HG02943 (cell line): Measurements from ENCODE around the gene TMEM127.
A peak's percentile ranks its signal among the peaks of the same experiment; 100 is the strongest.
"Not testable (repeated sequence)": the region's sequence is repeated elsewhere in the genome, so short reads cannot be mapped to it uniquely, and the experiment has no call there.

Experiments
- ATAC-seq: cut with Tn5 transposase; IDR thresholded peaks from one replicate; pipeline ENCODE4 v1.9.1; 2021; ENCODE audit warnings: mild to moderate bottlenecking, low read depth, moderate library complexity; ENCODE audit not compliant: unreplicated experiment

TMEM127 gene

DNA sequence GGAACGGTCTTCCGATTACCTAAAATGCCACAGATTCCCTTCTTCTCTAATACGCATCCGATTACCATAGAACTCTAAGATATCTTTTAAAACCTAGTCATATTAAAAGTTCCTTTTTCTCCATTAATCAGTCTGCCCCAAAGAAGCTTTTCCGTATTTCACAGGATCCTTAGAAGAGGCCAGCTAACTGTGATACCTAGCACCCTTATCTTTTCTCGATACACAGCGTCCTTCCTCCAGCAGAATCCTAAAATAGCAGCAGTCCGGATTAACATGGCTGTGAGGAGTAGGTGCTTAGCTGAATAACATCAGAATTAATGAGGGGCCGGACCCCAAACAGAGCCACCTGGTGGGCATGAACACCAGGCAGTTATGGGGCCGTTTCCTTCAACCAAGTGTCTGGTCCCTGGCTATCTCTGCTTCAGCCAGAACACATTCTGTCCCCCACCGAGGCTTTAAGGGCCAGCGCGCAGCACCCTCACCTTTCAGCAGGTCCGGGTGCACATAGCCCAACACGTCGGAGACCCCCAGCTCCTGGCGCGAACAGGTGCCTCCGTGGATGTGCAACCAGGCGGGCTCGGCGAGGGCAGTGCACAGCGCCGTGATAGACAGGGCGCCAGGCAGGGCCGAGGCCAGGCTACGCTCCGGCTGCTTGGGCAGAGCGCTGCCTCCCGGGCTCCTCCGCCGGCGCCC is 995 bp downstream of the TMEM127 start:
- peak; percentile 5 for ATAC-seq

DNA sequence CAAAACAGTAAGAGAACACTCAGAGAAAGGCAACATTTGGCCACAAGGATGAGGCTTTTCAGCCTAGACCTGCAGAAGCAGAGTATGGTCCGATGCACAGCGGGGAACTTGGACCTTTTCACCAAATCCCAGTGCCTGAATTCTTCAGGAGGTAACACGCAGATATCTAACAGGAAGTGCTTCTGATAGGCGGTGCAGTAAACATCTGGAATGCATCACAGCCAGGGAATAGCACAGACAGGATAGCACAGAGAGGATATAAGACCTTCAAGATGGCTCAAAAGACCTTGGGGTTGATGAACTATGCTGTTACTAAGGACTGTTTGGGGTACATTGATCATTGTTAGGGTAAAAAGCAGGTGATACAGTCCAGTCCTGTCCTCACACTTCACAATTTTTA is 1.7 kb downstream of the TMEM127 start:
- no peak for ATAC-seq

DNA sequence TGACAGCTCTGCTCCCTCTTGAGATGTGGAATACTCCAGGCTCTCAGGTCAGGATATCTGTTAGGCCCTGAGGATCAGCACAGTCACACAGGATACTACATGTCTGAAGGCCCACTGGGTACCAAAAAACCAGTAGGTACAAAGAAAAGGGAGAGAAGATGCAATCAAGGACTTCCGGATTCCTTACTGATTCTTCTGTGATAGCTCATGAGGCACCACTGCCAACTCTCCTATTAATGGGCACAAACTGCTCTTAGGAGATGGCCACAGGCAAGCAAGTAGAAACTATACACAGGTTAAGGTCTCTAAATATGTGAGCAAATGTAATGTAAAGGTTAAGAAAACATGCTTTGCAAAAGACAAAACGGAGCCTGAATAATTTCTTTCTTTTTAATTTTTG is 3.5 kb downstream of the TMEM127 start:
- ATAC-seq = no peak

DNA sequence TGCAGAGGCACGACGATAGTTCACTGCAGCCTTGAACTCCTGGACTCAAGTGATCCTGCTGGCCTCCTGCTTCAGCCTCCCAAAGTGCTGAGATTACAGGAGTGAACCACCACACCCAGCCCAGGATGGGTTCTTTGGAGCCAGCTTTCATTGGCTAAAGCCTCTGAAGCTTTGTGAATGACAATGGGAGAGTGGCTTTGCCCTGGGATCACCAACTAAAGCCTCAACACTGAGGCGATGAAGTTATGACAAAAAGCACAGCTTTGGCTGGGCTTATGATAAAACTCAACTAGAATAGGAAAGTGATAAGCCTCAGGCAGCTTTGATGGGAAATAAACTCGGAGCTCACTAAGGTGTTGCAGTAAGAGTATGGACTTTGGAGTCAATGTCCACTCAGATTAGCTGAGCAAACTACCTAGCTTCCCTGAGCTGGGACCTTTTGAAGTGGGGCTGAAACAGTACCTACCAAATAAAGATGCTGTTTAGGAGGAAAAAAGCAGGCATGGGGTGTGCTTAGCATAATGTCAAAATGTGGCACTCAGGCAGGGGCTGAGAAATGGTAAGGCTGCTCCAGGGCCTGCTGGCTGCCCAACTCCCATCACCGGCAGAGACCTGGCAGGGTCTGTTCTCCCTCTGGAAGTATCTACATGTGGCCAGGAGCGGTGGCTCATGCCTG is 4.3 kb downstream of the TMEM127 start:
- no peak for ATAC-seq

DNA sequence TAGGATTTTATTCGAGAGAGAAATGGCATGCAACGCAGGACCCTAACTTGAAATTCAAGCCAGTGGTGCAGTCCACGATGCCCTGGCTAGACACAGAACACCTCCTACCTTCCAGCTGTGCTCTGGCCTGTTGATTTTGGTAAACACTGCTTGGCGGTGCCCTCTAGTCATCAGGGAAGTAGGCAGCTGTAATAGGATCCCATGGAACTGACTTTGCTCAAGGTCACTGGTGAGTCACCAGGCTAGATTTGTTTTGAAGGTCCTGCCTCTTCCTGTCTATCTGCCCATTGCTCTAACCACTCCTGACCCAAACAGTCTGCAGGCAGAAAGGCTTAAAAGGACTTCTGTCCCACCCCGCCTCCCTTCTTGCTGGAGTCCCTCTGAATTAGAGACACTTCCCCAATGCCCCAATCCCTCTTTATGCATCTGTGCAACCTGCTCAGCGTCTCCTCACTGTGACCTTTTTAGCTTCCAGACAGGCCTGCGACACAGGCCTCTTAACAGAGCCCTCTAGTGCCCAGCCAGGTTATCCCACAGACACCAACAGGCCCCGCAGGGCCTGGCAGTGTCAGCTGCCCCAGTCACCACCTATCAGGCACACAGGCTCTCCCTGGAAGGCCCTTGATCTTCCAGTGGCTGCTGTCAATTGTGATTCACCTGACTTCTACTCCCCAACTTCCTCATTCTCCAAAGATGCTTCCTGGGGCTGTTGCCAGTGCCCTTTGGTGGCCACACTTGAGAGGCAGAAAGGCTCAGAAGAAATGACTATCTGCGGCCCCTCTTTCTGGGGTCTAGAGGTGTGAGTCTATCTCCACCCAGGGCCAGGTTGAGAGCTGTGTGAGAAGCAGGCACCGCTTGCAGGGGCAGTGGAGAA is 5.2 kb downstream of the TMEM127 start:
- no peak for ATAC-seq

DNA sequence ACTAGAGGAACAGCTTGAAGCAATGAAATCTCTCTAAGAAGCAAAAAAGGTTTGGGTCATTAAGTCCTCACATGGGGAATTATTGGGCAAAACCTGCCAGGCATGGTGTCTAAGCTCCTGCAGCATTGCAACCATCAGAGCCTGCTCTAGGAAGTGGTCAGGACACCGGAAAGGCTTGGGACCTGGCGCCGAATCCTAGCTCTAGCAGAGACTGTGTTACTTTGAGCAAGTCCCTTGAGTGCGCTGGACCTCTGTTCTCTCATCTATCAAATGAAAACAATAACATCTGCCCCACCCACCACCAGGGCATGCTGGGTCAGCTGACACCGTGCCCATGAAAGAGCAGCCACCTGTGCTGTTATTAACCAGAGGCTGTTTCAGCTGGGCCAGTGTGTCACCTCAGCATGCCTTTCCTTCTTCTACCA is 6.3 kb downstream of the TMEM127 start:
- no peak for ATAC-seq

DNA sequence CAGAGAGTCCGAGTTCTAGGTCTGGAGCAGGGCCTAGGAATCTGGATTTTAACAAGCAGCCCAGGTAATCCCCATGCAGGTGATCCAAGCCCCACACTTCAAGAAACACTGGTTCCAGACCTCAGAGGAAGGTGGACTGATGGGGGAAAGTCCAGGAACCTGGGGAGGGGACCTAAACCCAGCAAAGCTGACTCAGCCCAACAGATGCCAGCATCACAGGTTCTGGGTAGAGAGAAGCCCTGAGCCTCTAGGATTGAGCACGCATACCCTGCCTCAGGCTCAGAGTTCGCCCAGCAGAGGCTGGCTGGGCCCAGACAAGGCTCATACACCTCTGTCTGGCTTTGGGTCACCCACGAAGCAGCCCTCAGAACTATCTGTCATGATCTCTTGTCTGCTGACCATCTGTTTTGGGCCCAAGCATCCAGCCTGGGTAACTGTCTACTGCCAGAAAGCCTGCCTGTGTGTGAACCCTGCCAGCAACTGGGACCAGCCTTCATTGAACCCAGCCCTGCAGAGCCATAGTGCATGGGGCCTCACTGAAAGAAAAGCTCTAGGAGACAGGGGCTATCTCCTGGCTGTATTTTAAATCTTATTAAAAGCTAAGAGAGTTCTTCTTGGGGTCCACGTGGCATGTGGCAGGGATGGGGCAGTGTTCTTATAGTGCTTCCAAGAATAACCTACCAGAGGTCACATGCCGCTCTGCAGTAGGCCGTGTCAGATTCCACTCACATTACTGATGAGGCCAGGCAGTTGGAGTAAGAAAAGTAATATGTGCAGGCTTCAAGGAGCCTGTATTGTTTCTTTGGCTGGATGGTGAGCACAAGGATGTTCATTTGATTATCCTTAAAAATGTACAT is 7.4 kb downstream of the TMEM127 start:
- no peak for ATAC-seq

DNA sequence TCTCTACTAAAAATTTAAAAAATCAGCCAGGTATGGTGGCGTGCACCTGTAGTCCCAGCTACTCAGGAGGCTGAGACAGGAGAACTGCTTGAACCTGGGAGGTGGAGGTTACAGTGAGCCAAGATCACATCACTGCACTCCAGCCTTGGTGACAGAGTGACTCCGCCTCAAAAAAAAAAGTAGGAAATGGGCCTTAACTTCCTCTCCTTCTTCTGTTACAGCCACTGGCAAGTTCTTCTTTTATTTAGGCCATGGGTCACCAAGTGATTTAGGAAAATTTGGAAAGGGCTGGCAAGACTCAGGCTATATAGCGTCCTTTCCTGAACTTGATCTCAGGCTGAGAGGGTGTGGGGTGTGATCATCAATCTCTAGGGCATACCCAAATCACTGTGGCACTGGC is 8.1 kb downstream of the TMEM127 start:
- ATAC-seq = not testable (repeated sequence)

DNA sequence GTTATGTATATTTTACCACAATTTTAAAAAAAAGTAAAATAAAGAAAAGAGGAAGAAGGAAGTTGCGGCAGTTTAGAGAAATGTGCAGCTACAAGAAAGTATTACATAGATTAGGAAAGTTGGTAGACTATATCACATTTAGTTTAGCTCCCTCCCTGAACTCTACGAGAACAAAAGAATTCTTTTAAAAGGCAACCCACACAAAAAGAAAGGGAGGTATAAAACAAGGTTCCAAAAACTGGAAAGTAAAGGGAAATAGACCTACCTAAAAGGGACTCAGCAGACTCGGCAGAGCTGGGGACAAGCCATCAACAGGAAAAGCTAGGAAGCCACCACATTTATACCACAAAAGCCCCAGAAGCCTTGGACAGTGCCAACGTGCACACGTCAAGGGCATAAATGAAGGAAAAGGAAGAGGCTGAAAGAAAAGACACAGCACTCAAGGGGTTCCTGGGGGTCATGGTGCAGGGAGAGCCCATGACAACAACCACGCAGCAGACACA is 9.1 kb downstream of the TMEM127 start:
- ATAC-seq = no peak

DNA sequence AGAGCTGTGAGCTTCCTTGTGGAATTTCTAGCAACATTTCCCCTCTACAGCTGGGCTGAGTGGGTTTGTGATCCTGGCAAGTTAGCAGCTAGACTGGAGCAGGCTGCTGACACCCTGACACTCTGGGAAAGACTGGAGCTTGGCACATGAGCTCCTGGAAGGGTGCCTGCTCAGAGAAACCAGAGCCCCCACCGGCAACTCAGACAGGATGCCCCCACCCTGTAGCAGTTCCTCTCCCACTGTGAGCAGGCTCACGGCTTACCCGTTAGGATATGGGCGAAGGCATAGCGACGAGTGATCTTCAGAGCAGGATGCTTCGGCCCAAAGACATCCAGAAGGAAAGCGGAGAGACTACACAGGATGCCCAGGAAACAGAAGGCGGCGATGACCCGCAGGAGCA is 11.2 kb downstream of the TMEM127 start:
- ATAC-seq = no peak

DNA sequence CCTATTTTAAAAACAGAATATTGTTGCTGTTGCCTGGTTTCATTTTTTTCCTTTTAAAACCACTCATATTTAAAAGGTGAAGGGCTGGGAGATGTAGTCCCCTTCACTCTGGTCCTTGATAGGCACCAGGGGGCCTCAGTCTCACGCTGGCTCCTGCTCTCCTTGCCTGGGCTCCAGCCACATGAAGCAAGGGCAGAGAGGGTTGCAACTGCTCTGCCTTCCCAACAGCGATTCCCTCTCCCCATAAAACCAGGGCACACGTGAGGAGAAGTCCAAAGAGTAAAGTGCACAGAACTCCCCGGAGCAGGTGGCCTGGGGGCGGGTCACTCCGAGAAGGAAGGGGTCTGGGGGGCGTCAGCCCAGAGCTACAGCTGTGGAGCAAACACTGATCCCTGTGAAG is 12.8 kb downstream of the TMEM127 start:
- no peak for ATAC-seq

DNA sequence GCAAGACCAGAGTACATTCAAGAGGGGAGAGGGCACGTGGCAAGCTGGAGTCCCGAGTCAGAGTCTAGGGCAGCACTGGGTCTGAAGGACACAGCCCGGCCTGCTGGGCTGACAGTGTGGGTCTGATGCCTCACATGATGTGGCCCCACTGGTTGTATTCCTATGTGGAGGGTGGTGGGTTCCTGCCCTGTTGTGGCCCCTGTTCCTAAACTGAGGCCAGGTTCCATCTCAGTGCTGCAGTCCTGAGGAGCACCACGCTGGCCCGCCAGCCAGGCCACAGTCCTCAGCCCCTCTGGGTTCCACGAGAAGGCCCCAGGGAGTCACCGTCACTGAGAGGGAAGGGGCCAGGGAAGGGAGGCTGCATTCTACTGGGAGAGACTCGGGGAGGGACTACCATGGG is 13.3 kb downstream of the TMEM127 start:
- ATAC-seq = no peak

DNA sequence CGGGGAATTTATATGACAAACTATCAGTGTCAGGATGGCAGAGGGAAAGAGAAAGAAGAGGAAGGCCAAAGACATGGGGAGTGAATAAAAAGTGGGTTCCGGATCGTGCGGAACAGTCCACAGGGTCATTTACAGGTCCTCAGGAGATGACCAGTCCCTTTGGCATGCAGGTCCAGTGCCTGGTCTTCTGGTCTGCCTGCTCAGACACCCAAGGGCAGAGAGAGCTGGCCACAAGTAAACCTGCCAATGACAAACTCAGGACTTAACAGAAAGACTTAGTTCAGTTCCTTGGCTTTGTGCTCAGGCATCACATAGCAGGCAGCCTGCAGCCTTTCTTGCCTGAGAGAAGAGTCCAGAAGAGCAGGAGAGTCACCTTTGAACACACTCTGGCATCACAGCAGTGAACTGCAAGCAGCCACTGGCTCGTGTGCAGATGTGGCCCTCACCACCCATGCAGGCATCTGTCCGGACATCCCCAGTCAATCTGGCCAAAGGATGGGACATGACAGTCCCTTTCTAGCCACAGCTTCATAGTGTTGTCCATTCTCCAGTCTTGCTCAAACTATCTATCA is 14.0 kb downstream of the TMEM127 start:
- no peak for ATAC-seq

DNA sequence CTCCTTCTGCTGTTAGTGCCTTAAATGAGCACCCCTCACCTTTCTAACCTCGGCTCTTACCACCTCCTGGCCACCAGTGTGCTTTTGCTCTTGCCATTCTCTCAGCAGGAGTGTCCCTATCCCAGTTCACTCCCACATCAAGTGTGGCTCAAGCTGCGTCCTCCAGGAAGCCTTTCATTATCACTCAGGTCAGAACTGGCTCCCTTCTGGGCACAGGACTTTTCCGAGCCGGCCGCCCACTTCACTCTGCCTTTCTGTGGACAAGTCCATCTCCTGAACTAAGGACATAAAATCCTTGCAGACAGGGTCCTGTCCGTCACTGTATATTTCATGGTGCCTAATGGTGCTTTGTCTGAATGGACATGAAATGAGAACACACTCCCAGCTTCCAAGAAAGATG is 15.6 kb downstream of the TMEM127 start:
- no peak for ATAC-seq

DNA sequence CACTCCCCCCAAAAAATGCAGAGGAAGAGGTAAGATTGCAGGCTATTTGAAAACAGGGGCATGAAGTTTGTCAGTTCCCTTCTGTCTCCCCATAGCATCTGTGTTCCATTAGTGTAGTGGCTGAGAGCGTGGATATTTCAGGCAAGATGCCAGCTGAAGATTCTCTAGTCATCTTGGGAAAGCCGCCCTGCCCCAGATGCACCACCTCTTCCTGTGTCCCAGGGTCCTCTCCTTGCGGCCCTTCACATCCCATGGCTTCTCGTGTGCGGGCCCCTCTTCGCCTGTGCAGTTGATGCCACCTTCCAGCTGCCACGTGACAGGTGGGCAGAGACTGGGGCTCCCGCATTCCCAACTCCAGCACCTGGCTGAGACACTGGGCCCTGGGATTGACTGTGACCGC is 16.1 kb downstream of the TMEM127 start:
- no peak for ATAC-seq

DNA sequence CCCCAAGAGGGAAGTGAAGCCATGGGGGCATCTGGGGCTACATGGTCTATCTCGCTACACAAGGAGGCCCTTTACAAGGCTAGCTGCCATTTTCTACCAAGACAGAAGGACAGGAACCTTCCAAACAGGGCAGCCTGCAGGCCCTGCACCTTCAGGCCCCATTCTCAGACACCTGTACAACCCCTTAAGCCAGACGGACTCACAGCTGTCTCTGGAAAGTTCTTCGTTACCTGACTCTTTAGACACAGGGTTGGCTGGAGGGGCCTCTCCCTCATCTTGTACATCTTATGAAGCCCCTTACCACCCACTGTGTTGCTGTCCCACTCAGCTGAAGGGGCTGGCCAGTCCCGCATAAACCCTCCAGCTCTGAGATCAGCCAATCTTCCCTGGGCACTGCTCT is 17.2 kb downstream of the TMEM127 start:
- ATAC-seq = no peak

DNA sequence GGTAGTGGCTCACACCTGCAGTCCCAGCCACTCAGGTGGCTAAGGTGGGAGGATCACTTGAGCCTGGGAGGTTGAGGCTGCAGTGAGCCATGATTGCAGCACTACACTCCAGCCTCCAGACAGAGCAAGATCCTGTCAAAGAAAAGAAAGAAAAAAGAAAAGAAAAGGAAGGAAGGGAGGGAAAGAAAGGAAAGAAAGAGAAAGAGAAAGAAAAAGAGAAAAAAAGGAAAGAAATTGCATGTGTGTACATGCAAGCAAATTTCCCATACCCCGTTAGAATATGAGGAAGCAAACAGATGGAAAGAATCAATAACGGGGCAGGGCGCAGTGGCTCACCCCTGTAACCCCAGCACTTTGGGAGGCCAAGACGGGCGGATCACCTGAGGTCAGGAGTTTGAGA is 17.9 kb downstream of the TMEM127 start:
- no peak for ATAC-seq

DNA sequence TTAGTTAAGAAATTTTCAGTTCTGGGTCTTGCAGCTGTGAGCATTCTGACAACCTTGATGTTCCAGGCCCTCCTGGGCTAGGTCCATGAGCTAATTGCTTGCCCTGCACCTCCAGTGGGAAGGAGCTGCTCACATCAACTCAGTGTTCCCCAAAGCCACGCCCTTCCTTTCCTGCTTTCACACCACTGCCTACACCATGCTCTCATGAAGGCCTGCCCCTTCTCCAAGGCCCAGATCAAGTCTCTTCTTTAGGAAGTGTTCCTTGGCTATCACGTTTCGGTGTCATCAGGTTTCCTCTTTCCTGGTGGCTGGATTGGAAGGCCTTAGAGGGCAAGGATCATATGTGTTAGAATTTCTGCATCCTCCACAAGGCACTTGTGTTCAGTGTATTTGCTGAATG is 18.8 kb downstream of the TMEM127 start:
- no peak for ATAC-seq

DNA sequence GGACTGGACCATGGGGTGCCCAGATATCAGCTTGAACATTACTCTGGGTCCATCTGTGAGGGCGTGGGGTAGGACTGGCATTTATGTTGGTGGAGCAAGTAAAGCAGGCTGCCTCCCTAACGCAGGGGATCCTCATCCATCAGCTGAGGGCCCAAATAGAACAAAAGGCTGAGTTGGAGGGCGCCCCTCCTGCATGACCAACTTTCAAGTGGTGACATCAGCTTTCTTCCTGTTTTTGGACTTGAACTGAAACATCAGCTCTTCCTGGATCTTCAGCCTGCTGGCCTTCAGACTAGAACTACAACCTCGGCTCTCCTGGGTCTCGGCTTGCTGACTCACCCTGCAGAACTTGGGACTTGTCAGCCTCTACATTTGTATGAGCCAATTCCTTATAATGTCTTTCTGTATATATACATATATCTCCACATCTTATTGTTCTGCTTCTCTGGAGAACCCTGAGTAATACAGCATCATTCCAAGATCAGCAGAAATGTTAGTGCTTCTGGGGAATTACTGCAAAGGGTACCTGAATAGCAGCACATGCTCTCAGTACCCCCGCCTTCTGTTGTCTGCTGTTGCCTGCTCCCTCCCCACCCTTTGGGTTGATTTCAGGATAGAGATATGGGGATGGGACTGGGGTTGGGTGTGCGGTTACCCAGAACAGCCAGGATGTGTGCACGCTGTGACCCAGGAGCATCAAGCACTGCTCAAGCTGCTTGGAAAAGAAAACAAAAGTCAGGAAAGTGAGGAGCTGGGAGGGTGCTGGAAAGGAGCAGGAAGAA is 20.0 kb downstream of the TMEM127 start:
- no peak for ATAC-seq
